B cell (primary cell): ENCODE data around the gene TRIM44.

Source experiments
- EZH2 ChIP-seq: IDR thresholded peaks from 2 replicates; pipeline ENCODE4 v1.6.1; 2012; ENCODE audit warnings: borderline replicate concordance, low read depth, mild to moderate bottlenecking, moderate library complexity, low read length; ENCODE audit not compliant: insufficient read depth, poor library complexity, severe bottlenecking
- TF ChIP-seq, protein P1 (sequence below): fragments of 200-600 bp; IDR thresholded peaks from one replicate; pipeline ENCODE4 v1.8.0; 2022; ENCODE audit warnings: antibody characterized with exemption, mild to moderate bottlenecking

DNA sequence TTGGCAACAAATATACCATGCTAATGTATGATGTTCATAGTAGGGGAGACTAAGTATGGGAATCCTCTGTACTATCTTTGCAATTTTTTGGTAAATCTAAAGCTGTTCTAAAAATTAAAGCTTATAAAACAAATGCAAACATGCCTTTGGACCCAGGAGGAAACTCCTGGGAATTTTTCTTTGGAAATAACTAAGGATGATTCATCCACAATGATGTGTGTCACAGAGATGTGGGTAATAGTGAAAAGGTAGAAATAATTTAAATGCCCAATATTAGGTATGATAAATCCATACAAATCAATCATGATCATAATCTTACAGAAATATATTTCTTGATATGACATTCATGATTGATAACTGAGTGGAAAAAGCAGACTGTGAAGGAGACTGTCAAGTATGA lies 135.8 kb downstream of the TRIM44 start:
- TF ChIP-seq, protein P1, sequence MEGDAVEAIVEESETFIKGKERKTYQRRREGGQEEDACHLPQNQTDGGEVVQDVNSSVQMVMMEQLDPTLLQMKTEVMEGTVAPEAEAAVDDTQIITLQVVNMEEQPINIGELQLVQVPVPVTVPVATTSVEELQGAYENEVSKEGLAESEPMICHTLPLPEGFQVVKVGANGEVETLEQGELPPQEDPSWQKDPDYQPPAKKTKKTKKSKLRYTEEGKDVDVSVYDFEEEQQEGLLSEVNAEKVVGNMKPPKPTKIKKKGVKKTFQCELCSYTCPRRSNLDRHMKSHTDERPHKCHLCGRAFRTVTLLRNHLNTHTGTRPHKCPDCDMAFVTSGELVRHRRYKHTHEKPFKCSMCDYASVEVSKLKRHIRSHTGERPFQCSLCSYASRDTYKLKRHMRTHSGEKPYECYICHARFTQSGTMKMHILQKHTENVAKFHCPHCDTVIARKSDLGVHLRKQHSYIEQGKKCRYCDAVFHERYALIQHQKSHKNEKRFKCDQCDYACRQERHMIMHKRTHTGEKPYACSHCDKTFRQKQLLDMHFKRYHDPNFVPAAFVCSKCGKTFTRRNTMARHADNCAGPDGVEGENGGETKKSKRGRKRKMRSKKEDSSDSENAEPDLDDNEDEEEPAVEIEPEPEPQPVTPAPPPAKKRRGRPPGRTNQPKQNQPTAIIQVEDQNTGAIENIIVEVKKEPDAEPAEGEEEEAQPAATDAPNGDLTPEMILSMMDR: no peak
- no peak for TF ChIP-seq EZH2
